Neural crest cell (in vitro differentiated cells): ENCODE results near the gene ADGRV1. TPM values are rescaled to one million over a fixed set of nuclear protein-coding genes. Genes with fewer than 3 reads are reported as not detected.

Experiments
- DNase-seq: peaks from one replicate; pipeline ENCODE4 v3.0.0; 2021; ENCODE audit warnings: low read depth, mixed read lengths, low spot score
- H3K27ac Mint-ChIP-seq: one replicate; pipeline ENCODE4 v1.8.0; 2021; ENCODE audit warnings: mild to moderate bottlenecking, mixed read lengths; ENCODE audit not compliant: unreplicated experiment
- H3K27me3 Mint-ChIP-seq: 2 replicates; pipeline ENCODE4 v1.8.0; 2021; ENCODE audit warnings: low read depth, mild to moderate bottlenecking, mixed read lengths
- H3K36me3 Mint-ChIP-seq: 2 replicates; pipeline ENCODE4 v1.8.0; 2021; ENCODE audit warnings: low read depth, mild to moderate bottlenecking, mixed read lengths
- H3K4me1 Mint-ChIP-seq: 2 replicates; pipeline ENCODE4 v1.8.0; 2021; ENCODE audit warnings: mixed read lengths
- H3K4me3 Mint-ChIP-seq: one replicate; pipeline ENCODE4 v1.8.0; 2021; ENCODE audit warnings: mild to moderate bottlenecking, mixed read lengths
- H3K9me3 Mint-ChIP-seq: 2 replicates; pipeline ENCODE4 v1.8.0; 2021; ENCODE audit warnings: mixed read lengths
- total RNA-seq: library from RNA; stranded (reverse); gene quantifications from 2 replicates; pipeline ENCODE4 v1.2.1, GENCODE V29; 2021
- TF ChIP-seq, protein P1 (sequence below): fragments of 200-600 bp; sonication (generic); conservative IDR thresholded peaks from 2 replicates; pipeline ENCODE4 v1.5.0; 2021; ENCODE audit warnings: antibody characterized with exemption, mild to moderate bottlenecking

ADGRV1 gene
- total RNA-seq, 1 donor from 2014 or later = 43.4 TPM

DNA sequence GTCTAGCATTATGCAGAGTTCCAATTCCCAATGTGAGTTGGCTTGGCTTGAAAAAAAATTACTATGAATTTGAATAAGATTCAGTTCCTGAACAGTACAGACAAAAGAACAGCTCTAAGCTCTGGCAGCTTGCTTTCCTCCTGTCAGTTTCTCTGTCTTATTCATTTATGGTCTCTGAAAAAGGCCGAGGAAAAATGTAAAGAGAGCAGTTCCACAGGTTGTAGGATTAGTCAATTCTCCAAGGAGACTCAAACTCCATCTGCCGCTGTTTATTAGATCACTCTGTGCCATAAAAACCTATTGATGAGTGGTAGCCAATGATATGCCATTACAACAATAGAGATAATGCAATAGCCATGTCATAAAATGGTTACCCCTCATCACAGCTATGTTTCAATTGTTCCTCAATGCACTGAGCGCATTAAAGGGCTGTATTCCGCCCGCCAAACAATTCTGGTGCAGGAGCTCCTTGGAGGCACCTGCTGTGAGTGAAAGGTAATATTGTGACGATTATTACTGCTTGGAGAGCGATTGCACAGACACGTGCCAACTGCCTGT is 636.3 kb downstream of the ADGRV1 start:
- Mint-ChIP-seq H3K4me1 (peaks cover 3% of the 10 kb centered on the region), H3K9me3 (no peaks in the 10 kb centered on the region), H3K4me3 (no peak overlapping the region), H3K27ac (no peak overlapping the region), H3K36me3 (peaks cover 2% of the 10 kb centered on the region), H3K27me3 (peaks cover 2% of the 10 kb centered on the region)
- TF ChIP-seq, protein P1, sequence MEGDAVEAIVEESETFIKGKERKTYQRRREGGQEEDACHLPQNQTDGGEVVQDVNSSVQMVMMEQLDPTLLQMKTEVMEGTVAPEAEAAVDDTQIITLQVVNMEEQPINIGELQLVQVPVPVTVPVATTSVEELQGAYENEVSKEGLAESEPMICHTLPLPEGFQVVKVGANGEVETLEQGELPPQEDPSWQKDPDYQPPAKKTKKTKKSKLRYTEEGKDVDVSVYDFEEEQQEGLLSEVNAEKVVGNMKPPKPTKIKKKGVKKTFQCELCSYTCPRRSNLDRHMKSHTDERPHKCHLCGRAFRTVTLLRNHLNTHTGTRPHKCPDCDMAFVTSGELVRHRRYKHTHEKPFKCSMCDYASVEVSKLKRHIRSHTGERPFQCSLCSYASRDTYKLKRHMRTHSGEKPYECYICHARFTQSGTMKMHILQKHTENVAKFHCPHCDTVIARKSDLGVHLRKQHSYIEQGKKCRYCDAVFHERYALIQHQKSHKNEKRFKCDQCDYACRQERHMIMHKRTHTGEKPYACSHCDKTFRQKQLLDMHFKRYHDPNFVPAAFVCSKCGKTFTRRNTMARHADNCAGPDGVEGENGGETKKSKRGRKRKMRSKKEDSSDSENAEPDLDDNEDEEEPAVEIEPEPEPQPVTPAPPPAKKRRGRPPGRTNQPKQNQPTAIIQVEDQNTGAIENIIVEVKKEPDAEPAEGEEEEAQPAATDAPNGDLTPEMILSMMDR = no peak
- DNase-seq = no peak

DNA sequence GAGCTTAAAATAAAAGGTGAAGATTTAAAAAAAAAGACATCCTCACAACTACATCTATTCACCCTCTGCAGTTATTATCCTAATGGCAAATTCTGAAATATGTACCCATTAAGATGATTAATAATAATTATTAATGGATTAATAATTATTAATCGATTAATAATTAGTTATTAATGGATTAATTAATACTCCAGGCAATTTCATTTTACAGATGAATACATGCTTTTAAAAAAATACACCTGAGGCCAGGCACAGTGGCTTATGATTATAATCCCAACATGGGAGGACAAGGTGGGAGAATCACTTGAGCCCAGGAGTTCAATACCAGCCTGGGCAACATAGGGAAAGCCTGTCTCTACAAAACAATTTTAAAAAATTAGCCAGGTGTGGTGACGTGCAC is 642.1 kb downstream of the ADGRV1 start:
- no peak overlapping the region for H3K27ac Mint-ChIP-seq
- no peaks in the 10 kb centered on the region for H3K4me1 Mint-ChIP-seq
- no peaks in the 10 kb centered on the region for H3K27me3 Mint-ChIP-seq
- DNase-seq = no peak
- TF ChIP-seq, protein P1 = no peak
- no peaks in the 10 kb centered on the region for H3K9me3 Mint-ChIP-seq
- H3K4me3 Mint-ChIP-seq = no peak overlapping the region
- peaks cover 2% of the 10 kb centered on the region for H3K36me3 Mint-ChIP-seq

DNA sequence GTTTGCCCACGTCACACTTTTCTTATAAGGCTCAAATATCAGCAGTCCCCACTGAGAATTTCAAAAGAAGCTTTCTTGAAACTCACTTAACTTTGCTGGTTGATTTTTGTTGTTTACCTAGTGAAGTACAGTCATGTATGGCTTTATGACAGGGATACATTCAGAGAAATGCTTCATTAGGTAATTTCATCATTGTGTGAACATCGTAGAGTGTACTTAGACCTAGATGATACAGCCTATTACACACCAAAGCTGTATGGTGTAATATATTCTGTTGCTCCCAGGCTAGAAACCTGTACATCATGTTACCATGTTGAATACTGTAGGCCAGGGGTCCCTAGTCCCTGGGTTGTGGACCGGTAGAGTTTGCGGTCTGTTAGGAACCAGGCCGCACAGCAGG is 647.5 kb downstream of the ADGRV1 start:
- Mint-ChIP-seq H3K4me1 (no peaks in the 10 kb centered on the region), H3K4me3 (no peak overlapping the region), H3K9me3 (no peaks in the 10 kb centered on the region), H3K36me3 (no peaks in the 10 kb centered on the region), H3K27ac (no peak overlapping the region), H3K27me3 (no peaks in the 10 kb centered on the region)
- no peak for DNase-seq
- TF ChIP-seq, protein P1 = no peak

DNA sequence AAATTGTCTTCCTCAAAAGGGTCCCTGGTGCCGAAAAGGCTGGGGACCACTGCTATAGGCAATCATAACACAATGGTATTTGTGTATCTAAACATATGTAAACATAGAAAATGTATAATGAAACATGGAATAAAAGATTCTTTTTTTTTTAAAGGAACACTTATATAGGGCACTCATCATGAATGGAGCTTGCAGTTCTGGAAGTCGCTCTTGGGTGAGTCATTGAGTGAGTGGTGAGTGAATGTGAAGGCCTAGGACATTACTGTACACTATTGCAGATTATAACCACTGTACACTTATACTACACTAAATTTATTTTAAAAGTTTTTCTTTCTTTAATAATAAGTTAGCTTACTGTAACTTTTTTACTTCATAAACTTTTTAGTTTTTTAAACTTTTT is 648.1 kb downstream of the ADGRV1 start:
- Mint-ChIP-seq H3K4me1 (no peaks in the 10 kb centered on the region), H3K36me3 (no peaks in the 10 kb centered on the region), H3K4me3 (no peak overlapping the region), H3K9me3 (no peaks in the 10 kb centered on the region), H3K27me3 (no peaks in the 10 kb centered on the region), H3K27ac (no peak overlapping the region)
- no peak for DNase-seq
- TF ChIP-seq, protein P1 = no peak

DNA sequence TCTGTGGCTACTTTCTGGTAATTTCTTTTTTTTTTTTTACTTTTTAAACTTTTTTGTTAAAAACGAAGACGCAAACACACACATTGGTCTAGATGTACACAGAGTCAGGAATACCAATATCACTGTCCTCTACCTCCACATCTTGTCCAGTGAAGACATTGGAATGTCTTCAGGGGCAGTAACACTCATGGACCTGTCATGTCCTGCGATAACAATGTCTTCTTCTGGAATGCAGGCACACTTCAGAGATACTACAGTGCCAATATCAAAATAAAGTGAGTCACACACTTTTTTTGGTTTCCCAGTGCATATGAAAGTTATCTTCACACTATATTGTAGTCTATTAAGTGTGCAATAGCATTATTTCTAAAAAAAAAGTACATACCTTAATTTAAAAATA is 648.7 kb downstream of the ADGRV1 start:
- H3K9me3 Mint-ChIP-seq = no peaks in the 10 kb centered on the region
- H3K4me3 Mint-ChIP-seq = no peak overlapping the region

More for the DNA sequence above, 648.7 kb downstream of the ADGRV1 start:
- TF ChIP-seq, protein P1 = no peak
- Mint-ChIP-seq H3K27ac (no peak overlapping the region), H3K36me3 (no peaks in the 10 kb centered on the region), H3K4me1 (no peaks in the 10 kb centered on the region), H3K27me3 (no peaks in the 10 kb centered on the region)
- no peak for DNase-seq
